Lung (tissue), 12 donors: ENCODE data around the gene CTSA. TPM values are rescaled to one million over a fixed set of nuclear protein-coding genes. Genes with fewer than 3 reads are reported as not detected.

Experiments used
- ATAC-seq: fragments of 200-7000 bp; cut with Tn5 transposase; one replicate; pipeline ENCODE4 v1.9.1; 2020; ENCODE audit warnings: moderate number of reproducible peaks; ENCODE audit not compliant: insufficient read depth, low FRiP score
- DNase-seq, 3 donors: peaks; one replicate each; pipeline ENCODE4 v3.0.0-alpha.2; 2013 to 2017
- H3K27ac ChIP-seq, 2 donors: one replicate each; pipeline ENCODE4 v1.5.1; 2013; ENCODE audit warnings: mild to moderate bottlenecking in 2 of 2, moderate library complexity in 2 of 2, control low read depth in 1 of 2, inconsistent platforms in 1 of 2, low read depth in 1 of 2, low read length in 1 of 2
- H3K27me3 ChIP-seq, 3 donors: one replicate each; pipeline ENCODE4 v1.5.1; 2013; ENCODE audit warnings: low read length in 2 of 3; ENCODE audit not compliant: control insufficient read depth in 3 of 3, insufficient read depth in 3 of 3
- H3K36me3 ChIP-seq, 4 donors: one replicate each; pipeline ENCODE4 v1.5.1; 2013; ENCODE audit warnings: low read length in 4 of 4, mild to moderate bottlenecking in 1 of 4, moderate library complexity in 1 of 4; ENCODE audit not compliant: control insufficient read depth in 4 of 4, insufficient read depth in 4 of 4
- H3K4me1 ChIP-seq, 5 donors: one replicate each; pipeline ENCODE4 v1.5.1; 2013; ENCODE audit warnings: low read length in 5 of 5, mild to moderate bottlenecking in 2 of 5, moderate library complexity in 1 of 5; ENCODE audit not compliant: control insufficient read depth in 5 of 5, insufficient read depth in 5 of 5
- H3K4me3 ChIP-seq: one replicate; pipeline ENCODE4 v1.5.1; 2013; ENCODE audit warnings: mild to moderate bottlenecking, control low read depth, moderate library complexity
- H3K9ac ChIP-seq, 2 donors: one replicate each; pipeline ENCODE4 v1.5.1; 2013; ENCODE audit warnings: low read length in 2 of 2, control low read depth in 1 of 2; ENCODE audit not compliant: insufficient read depth in 1 of 2
- H3K9me3 ChIP-seq, 4 donors: one replicate each; pipeline ENCODE4 v1.5.1; 2013; ENCODE audit warnings: low read length in 3 of 4, mild to moderate bottlenecking in 1 of 4, moderate library complexity in 1 of 4; ENCODE audit not compliant: control insufficient read depth in 4 of 4, insufficient read depth in 3 of 4
- CTCF ChIP-seq: IDR thresholded peaks from 2 replicates; pipeline ENCODE4 v1.5.1; 2012; ENCODE audit warnings: mild to moderate bottlenecking; ENCODE audit errors: control extremely low read depth, extremely low read depth
- WGBS, 2 donors: extraction: QIAGEN DNeasy Blood & Tissue Kit; methylation state at CpG; one replicate each; pipeline ENCODE4 v1.1.7; 2013; 5-methylcytosine and 5-hydroxymethylcytosine counted together
- polyA plus RNA-seq, 2 donors: library from polyadenylated mRNA; stranded (reverse); fragments of 200-250 nt; gene quantifications; one replicate each; pipeline ENCODE4 v1.2.1, GENCODE V29; 2013
- total RNA-seq, 2 donors: library from RNA; depleted of rRNA in 1 of 2; stranded (reverse); fragments of >200 nt in 1 of 2; gene quantifications; one replicate each; pipeline ENCODE4 v1.2.1, GENCODE V29; 2014 to 2021
- donor health status: control.
- donor health status: control.
- donor health status: Bipolar disorder and iron deficiency.
- donor health status: healthy.
- donor health status: DM: yes; HTN: yes; CAD: no.

The CTSA gene
- total and polyA plus RNA-seq, 4 donors, result 72.2 to 247 (median 140) TPM

GRCh38 chr20:45937765-45938164 is 46.6 kb downstream of the CTSA start:
- Histone ChIP-seq H3K36me3 (peaks cover 19 to 40% (median 39%) of the 10 kb centered on the region in 4 donors), H3K4me3 (no peak overlapping the region), H3K27me3 (no peaks in the 10 kb centered on the region), H3K9me3 (no peaks in the 10 kb centered on the region), H3K27ac (no peak overlapping the region), H3K9ac (no peak overlapping the region), H3K4me1 (peaks cover 0 to 9% (median 2%) of the 10 kb centered on the region in 5 donors)
- WGBS, 2 donors, result 70% methylated on average over 2 of the region's 2 CpGs
- no peak for ATAC-seq
- no peak for DNase-seq
- no peak for TF ChIP-seq CTCF

GRCh38 chr20:45938727-45939438 is 47.7 kb downstream of the CTSA start:
- no peak for ATAC-seq
- H3K9me3 ChIP-seq, result no peaks in the 10 kb centered on the region
- H3K27ac ChIP-seq, result peak overlapping the region in 1 of 2 donors; percentile 20
- peaks cover 0 to 3% (median under 1%) of the 10 kb centered on the region in 5 donors for H3K4me1 ChIP-seq
- no peak for DNase-seq
- WGBS, 2 donors, result 93 to 95% methylated on average over 13 of the region's 13 CpGs
- no peak overlapping the region for H3K9ac ChIP-seq
- H3K36me3 ChIP-seq, result peaks cover 28 to 50% (median 50%) of the 10 kb centered on the region in 4 donors
- TF ChIP-seq CTCF, result no peak
- H3K4me3 ChIP-seq, result no peak overlapping the region
- H3K27me3 ChIP-seq, result no peaks in the 10 kb centered on the region

- no peak for TF ChIP-seq CTCF
- H3K9me3 ChIP-seq, result no peaks in the 10 kb centered on the region
- 97 to 100% methylated on average over 3 of the region's 3 CpGs for whole genome bisulfite sequencing, 2 donors
- no peak overlapping the region for H3K9ac ChIP-seq
- H3K4me3 ChIP-seq, result no peak overlapping the region
- peaks cover 0 to 3% (median 0%) of the 10 kb centered on the region in 5 donors for H3K4me1 ChIP-seq
- ATAC-seq (no peak), DNase-seq (no peak)
- H3K27ac ChIP-seq, result no peak overlapping the region
- H3K27me3 ChIP-seq, result no peaks in the 10 kb centered on the region
- H3K36me3 ChIP-seq, result peaks cover 30 to 61% (median 58%) of the 10 kb centered on the region in 4 donors
Measured at GRCh38 chr20:45940053-45940452, 48.9 kb downstream of the CTSA start.
